Mucosa of rectum (tissue), 2 donors: ENCODE measurements around the gene MAP1A.

Experiments used
- H3K27ac ChIP-seq, 2 donors: one replicate each; pipeline ENCODE4 v1.7.0; 2013; ENCODE audit warnings: inconsistent platforms in 2 of 2, low read depth in 2 of 2, low read length in 2 of 2
- H3K27me3 ChIP-seq, 2 donors: one replicate each; pipeline ENCODE4 v1.7.0; 2013; ENCODE audit warnings: low read length in 2 of 2; ENCODE audit not compliant: control insufficient read depth in 2 of 2, insufficient read depth in 2 of 2
- H3K36me3 ChIP-seq, 2 donors: one replicate each; pipeline ENCODE4 v1.7.0; 2013; ENCODE audit warnings: low read length in 2 of 2; ENCODE audit not compliant: control insufficient read depth in 2 of 2, insufficient read depth in 2 of 2
- H3K4me1 ChIP-seq, 2 donors: one replicate each; pipeline ENCODE4 v1.7.0; 2013; ENCODE audit warnings: low read length in 2 of 2, mild to moderate bottlenecking in 1 of 2; ENCODE audit not compliant: control insufficient read depth in 2 of 2, insufficient read depth in 2 of 2
- H3K4me3 ChIP-seq, 2 donors: one replicate each; pipeline ENCODE4 v1.7.0; 2013; ENCODE audit warnings: low read length in 2 of 2
- H3K9ac ChIP-seq, 2 donors: one replicate each; pipeline ENCODE4 v1.7.0; 2013; ENCODE audit warnings: low read length in 2 of 2, low read depth in 1 of 2, mild to moderate bottlenecking in 1 of 2
- H3K9me3 ChIP-seq, 2 donors: one replicate each; pipeline ENCODE4 v1.7.0; 2013; ENCODE audit warnings: low read length in 2 of 2; ENCODE audit not compliant: control insufficient read depth in 2 of 2
- donor health status: healthy.
- donor health status: Normal muscosa, but diverticular disease.

MAP1A gene

GRCh38 chr15:43510200-43511011 lies 7.0 kb upstream of the MAP1A start:
- H3K4me1 ChIP-seq: peaks cover 14 to 15% of the 10 kb centered on the region in 2 donors
- H3K9me3 ChIP-seq: no peaks in the 10 kb centered on the region
- peak overlapping the region; percentile 72 to 84 for H3K4me3 ChIP-seq
- peak overlapping the region; percentile 57 to 68 for H3K9ac ChIP-seq
- H3K36me3 ChIP-seq: no peaks in the 10 kb centered on the region
- peak overlapping the region; percentile 64 to 68 for H3K27ac ChIP-seq
- H3K27me3 ChIP-seq: peaks cover 0 to 7% of the 10 kb centered on the region in 2 donors

DNA sequence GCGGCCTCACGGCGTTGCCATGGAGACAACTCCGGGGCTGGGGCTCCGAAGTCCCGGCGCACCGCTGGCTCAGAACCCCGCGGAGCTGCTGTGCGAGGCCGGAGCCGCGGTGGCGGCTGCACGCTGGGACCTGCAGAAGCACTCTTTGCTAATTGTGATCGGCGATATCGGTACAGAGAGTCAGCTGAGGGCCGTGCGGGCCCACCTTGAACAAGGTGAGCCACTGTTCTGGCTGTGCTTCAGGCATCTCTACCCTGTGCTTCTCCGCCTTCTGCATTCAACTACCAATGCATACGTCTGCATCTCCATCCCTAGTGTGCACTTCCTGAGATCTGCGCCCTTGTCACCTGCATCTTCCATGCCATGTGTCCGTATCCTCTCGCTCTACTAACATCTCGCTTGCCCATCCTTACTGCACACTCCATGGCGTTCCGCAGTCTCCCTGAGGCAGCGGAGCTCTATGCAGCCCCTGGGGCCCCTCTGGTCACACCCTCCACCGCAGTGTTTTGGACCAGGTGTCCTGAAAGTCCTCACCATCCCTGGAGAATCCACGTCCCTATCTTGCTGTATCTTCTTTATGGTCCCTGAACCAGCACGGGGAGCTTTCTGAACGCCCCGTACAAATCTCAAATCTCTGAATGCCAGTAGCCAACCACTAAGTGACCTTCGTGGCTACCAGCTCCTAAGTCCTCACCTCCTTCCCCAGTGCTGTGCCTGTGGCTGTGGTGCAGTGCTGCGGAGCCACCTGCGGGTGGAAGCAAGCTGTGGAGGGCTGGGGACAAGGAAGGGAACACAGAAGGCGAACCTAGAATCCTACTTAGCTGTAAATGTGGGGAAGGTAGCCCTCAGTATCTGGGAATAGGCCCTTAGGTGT lies 6.2 kb upstream of the MAP1A start:
- H3K9ac ChIP-seq: peak overlapping the region; percentile 0 to 68
- peaks cover 14 to 17% of the 10 kb centered on the region in 2 donors for H3K4me1 ChIP-seq

GRCh38 chr15:43513550-43513949 lies 3.9 kb upstream of the MAP1A start:
- no peak overlapping the region for H3K9ac ChIP-seq
- H3K36me3 ChIP-seq: no peaks in the 10 kb centered on the region
- no peaks in the 10 kb centered on the region for H3K9me3 ChIP-seq
- H3K27me3 ChIP-seq: peaks cover 1 to 7% of the 10 kb centered on the region in 2 donors
- no peak overlapping the region for H3K4me3 ChIP-seq
- peaks cover 17 to 29% of the 10 kb centered on the region in 2 donors for H3K4me1 ChIP-seq
- H3K27ac ChIP-seq: peak overlapping the region in 1 of 2 donors; percentile 20

More for the DNA sequence above, 6.2 kb upstream of the MAP1A start:
- Histone ChIP-seq H3K27me3 (peaks cover 0 to 7% of the 10 kb centered on the region in 2 donors), H3K9me3 (no peaks in the 10 kb centered on the region), H3K4me3 (peak overlapping the region; percentile 72 to 84), H3K36me3 (no peaks in the 10 kb centered on the region), H3K27ac (peak overlapping the region in 1 of 2 donors; percentile 38)

DNA sequence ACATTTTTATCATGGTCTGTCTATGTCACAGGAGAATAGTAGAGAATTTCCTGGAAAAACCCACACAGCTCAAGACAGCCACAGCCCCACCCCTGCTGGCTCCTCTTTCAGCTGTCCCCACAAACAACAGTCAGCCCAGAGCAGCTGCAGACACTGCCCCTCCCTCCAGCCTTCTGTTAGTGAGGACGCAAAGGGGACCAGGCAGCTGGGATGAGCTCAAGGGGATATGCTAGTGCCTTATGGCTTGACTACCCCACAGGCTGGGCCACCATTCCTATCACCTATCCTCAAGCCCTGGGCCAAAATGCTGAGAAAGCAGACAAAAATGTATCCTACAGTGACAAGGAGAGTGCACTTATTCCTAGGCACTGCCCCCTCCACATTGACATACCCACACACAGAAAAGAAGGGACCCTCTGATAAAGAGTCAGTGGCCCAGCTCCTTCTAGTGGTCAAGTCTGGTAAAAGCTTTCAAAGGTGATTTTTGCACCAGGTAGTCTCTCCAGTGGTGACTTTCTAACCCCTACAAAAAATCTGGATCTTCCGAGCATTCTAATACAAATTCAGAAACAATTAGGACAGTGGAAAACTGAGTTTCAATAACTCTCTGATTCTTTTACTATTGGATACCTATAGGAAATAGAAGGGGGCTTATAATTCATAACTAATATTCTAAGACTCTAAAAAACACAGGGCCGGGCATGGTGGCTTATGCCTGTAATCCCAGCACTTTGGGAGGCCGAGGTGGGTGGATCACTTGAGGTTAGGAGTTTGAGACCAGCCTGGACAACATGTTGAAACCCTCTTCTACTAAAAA lies 3.0 kb upstream of the MAP1A start:
- Histone ChIP-seq H3K27ac (peak overlapping the region in 1 of 2 donors; percentile 17), H3K9me3 (no peaks in the 10 kb centered on the region), H3K9ac (no peak overlapping the region), H3K36me3 (no peaks in the 10 kb centered on the region), H3K4me1 (peaks cover 17 to 32% of the 10 kb centered on the region in 2 donors), H3K27me3 (peaks cover 5 to 7% of the 10 kb centered on the region in 2 donors), H3K4me3 (no peak overlapping the region)

GRCh38 chr15:43515741-43516140 lies 1.7 kb upstream of the MAP1A start:
- no peak overlapping the region for H3K4me3 ChIP-seq
- H3K9me3 ChIP-seq: no peaks in the 10 kb centered on the region
- H3K36me3 ChIP-seq: no peaks in the 10 kb centered on the region
- no peak overlapping the region for H3K27ac ChIP-seq
- peaks cover 12 to 32% of the 10 kb centered on the region in 2 donors for H3K4me1 ChIP-seq
- H3K27me3 ChIP-seq: peaks cover 5 to 7% of the 10 kb centered on the region in 2 donors
- H3K9ac ChIP-seq: no peak overlapping the region

GRCh38 chr15:43516185-43516584 lies 1.2 kb upstream of the MAP1A start:
- Histone ChIP-seq H3K9ac (no peak overlapping the region), H3K27me3 (peaks cover 5 to 7% of the 10 kb centered on the region in 2 donors), H3K4me3 (peak overlapping the region in 1 of 2 donors; percentile 32), H3K9me3 (no peaks in the 10 kb centered on the region), H3K27ac (peak overlapping the region; percentile 38 to 59), H3K36me3 (no peaks in the 10 kb centered on the region), H3K4me1 (peaks cover 9 to 29% of the 10 kb centered on the region in 2 donors)

GRCh38 chr15:43516801-43517353 lies 531 bp upstream of the MAP1A start:
- Histone ChIP-seq H3K9ac (peak overlapping the region in 1 of 2 donors; percentile 3), H3K27me3 (peaks cover 2 to 5% of the 10 kb centered on the region in 2 donors), H3K9me3 (no peaks in the 10 kb centered on the region), H3K27ac (peak overlapping the region; percentile 38 to 59), H3K4me1 (peaks cover 5 to 23% of the 10 kb centered on the region in 2 donors), H3K36me3 (no peaks in the 10 kb centered on the region), H3K4me3 (peak overlapping the region; percentile 26 to 64)

DNA sequence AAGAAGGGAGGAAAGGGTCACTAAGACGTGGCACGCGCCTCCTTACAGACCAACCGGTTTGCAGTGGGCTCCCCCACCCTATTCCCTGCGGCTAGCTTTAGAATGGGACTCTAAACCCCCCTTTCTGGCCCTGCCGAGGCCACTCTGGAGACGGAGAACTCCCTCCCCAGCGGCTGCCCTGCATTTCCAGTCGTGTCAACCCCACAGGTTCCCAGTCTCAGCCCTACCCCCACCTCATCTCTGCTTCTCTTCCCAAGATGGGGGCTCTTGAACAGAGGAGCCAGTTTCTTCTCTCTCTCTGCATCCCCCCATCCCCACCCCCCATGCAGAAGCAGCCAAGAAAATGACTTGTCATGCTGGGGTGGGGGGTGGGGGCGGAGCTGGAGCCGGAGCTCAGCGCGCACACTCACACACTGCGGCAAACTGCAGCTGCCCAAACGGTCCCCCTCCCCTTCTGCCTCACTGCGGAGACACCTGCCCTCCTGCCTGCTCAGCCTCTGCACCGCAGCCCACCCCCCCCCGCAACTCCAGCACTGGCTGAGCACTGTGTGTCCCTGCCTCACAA lies 871 bp downstream of the MAP1A start:
- H3K9me3 ChIP-seq: no peaks in the 10 kb centered on the region
- no peaks in the 10 kb centered on the region for H3K36me3 ChIP-seq
- H3K9ac ChIP-seq: peak overlapping the region in 1 of 2 donors; percentile 24
- H3K27ac ChIP-seq: peak overlapping the region; percentile 2 to 71
- H3K4me3 ChIP-seq: peak overlapping the region; percentile 55 to 74
- H3K27me3 ChIP-seq: peaks cover 0 to 5% of the 10 kb centered on the region in 2 donors
- peaks cover 5 to 21% of the 10 kb centered on the region in 2 donors for H3K4me1 ChIP-seq

DNA sequence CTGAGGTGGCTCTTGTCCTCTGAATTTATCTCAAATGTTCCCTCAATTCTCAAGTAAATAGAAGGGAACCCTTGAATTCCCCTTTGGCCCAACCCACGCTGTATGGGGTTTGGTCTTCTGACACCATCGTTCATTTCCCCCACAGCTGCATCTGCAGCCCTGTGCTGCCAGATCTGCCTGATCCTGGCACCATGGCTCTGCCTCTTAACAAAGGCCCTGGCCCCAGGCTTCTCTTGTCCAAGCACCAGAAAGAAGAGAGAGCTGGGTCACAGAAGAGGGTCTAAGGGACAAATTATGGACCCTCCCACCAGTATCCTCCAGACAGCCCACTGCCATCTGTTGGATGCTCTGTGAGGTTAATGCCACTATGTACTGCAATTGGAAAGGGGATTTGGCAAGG lies 1.8 kb downstream of the MAP1A start:
- H3K27ac ChIP-seq: no peak overlapping the region
- no peak overlapping the region for H3K9ac ChIP-seq
- peaks cover 0 to 5% of the 10 kb centered on the region in 2 donors for H3K27me3 ChIP-seq

More for the DNA sequence above, 1.8 kb downstream of the MAP1A start:
- Histone ChIP-seq H3K9me3 (no peaks in the 10 kb centered on the region), H3K4me1 (peaks cover 4 to 18% of the 10 kb centered on the region in 2 donors), H3K36me3 (no peaks in the 10 kb centered on the region), H3K4me3 (no peak overlapping the region)
